Transverse colon (tissue), 4 donors: ENCODE data around the gene BIN2.

Experiments used
- POLR2A ChIP-seq: fragments of 450-650 bp; IDR thresholded peaks from one replicate; pipeline ENCODE4 v1.6.1; 2016; ENCODE audit warnings: antibody characterized with exemption, mild to moderate bottlenecking, moderate library complexity
- POLR2AphosphoS5 ChIP-seq, 3 donors: sonication (generic); formaldehyde crosslinking; IDR thresholded peaks; one replicate each; pipeline ENCODE4 v1.6.1; 2016; ENCODE audit warnings: antibody characterized with exemption in 3 of 3
- TF ChIP-seq, protein P1 (sequence below), 5 experiments: fragments of 200-600 bp in 3 of 5; fragments of 450-650 bp in 2 of 5; sonication (generic) in 3 of 5; IDR thresholded peaks; 1 replicate in 2 of 5; 2 replicates in 3 of 5; pipeline ENCODE4 v1.5.1; 2016 to 2017; ENCODE audit warnings: antibody characterized with exemption in 5 of 5, inconsistent platforms in 3 of 5, mild to moderate bottlenecking in 2 of 5, moderate library complexity in 1 of 5

DNA sequence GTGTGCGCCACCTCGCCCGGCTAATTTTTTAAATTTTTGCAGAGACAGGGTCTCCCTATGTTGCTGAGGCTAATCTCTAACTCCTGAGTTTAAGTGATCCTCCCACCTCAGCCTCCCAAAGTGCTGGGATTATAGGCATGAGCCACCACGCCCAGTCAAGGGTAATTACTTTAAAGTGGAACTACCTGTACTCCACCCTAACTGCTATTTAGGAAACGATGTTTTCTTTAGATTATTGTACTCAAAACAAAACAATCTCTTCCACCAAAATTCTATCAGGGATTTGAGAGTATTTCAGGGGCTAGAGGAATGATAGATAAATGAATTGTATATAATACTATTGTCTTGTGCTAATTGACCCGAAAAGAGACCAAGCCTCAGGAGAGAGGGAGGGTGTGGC lies 9.6 kb upstream of the BIN2 start:
- no peak for TF ChIP-seq POLR2A
- TF ChIP-seq, protein P1, sequence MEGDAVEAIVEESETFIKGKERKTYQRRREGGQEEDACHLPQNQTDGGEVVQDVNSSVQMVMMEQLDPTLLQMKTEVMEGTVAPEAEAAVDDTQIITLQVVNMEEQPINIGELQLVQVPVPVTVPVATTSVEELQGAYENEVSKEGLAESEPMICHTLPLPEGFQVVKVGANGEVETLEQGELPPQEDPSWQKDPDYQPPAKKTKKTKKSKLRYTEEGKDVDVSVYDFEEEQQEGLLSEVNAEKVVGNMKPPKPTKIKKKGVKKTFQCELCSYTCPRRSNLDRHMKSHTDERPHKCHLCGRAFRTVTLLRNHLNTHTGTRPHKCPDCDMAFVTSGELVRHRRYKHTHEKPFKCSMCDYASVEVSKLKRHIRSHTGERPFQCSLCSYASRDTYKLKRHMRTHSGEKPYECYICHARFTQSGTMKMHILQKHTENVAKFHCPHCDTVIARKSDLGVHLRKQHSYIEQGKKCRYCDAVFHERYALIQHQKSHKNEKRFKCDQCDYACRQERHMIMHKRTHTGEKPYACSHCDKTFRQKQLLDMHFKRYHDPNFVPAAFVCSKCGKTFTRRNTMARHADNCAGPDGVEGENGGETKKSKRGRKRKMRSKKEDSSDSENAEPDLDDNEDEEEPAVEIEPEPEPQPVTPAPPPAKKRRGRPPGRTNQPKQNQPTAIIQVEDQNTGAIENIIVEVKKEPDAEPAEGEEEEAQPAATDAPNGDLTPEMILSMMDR (IDR thresholded peaks at IDR 0.05): no peak
- no peak for TF ChIP-seq POLR2AphosphoS5 (IDR thresholded peaks at IDR 0.05)
